Amniotic epithelial cell (primary cell): ENCODE measurements around the gene DAP.

Experiments
- DNase-seq: peaks from one replicate; pipeline ENCODE4 v3.0.0-alpha.2; 2010; ENCODE audit warnings: low read depth

Gene DAP

GRCh38 chr5:10690460-10691440, 70.3 kb downstream of the DAP start:
- peak; percentile 66 for DNase-seq

- DNase-seq, result peak; percentile 70
These were observed 71.5 kb downstream of the DAP start for GRCh38 chr5:10689391-10690081.

GRCh38 chr5:10688651-10689171, 72.3 kb downstream of the DAP start:
- no peak for DNase-seq

GRCh38 chr5:10686890-10687289, 74.1 kb downstream of the DAP start:
- no peak for DNase-seq

- DNase-seq, result no peak
These were observed 75.9 kb downstream of the DAP start for GRCh38 chr5:10685115-10685521.

- DNase-seq, result no peak
These were observed 76.5 kb downstream of the DAP start for GRCh38 chr5:10684303-10685086.

- no peak for DNase-seq
These were observed 78.1 kb downstream of the DAP start for GRCh38 chr5:10682801-10683525.

GRCh38 chr5:10681731-10682679, 79.0 kb downstream of the DAP start:
- no peak for DNase-seq

GRCh38 chr5:10680876-10681481, 80.1 kb downstream of the DAP start:
- DNase-seq, result no peak

- DNase-seq, result no peak
These were observed 81.6 kb downstream of the DAP start for GRCh38 chr5:10679336-10679988.

GRCh38 chr5:10678244-10678643, 82.8 kb downstream of the DAP start:
- DNase-seq, result no peak

- no peak for DNase-seq
These were observed 83.5 kb downstream of the DAP start for GRCh38 chr5:10677533-10677932.

- DNase-seq, result no peak
These were observed 84.1 kb downstream of the DAP start for GRCh38 chr5:10676946-10677345.

GRCh38 chr5:10676224-10676623, 84.8 kb downstream of the DAP start:
- no peak for DNase-seq

- DNase-seq, result no peak
These were observed 85.8 kb downstream of the DAP start for GRCh38 chr5:10675177-10675700.

- DNase-seq, result no peak
These were observed 86.5 kb downstream of the DAP start for GRCh38 chr5:10674582-10674981.

GRCh38 chr5:10674096-10674495, 86.9 kb downstream of the DAP start:
- DNase-seq, result no peak

- DNase-seq, result no peak
These were observed 87.6 kb downstream of the DAP start for GRCh38 chr5:10673407-10673806.

GRCh38 chr5:10673017-10673389, 88.0 kb downstream of the DAP start:
- DNase-seq, result no peak
